GM19351 (cell line): ENCODE measurements around the gene SNX15.
"Not testable (repeated sequence)": the region's sequence is repeated elsewhere in the genome, so short reads cannot be mapped to it uniquely, and the experiment has no call there.

ENCODE experiments used
- ATAC-seq: cut with Tn5 transposase; IDR thresholded peaks from one replicate; pipeline ENCODE4 v1.9.1; 2021; ENCODE audit warnings: mild to moderate bottlenecking, moderate library complexity; ENCODE audit not compliant: unreplicated experiment

The SNX15 gene

GRCh38 chr11:65014726-65015227 lies 12.5 kb upstream of the SNX15 start:
- ATAC-seq, result no peak

DNA sequence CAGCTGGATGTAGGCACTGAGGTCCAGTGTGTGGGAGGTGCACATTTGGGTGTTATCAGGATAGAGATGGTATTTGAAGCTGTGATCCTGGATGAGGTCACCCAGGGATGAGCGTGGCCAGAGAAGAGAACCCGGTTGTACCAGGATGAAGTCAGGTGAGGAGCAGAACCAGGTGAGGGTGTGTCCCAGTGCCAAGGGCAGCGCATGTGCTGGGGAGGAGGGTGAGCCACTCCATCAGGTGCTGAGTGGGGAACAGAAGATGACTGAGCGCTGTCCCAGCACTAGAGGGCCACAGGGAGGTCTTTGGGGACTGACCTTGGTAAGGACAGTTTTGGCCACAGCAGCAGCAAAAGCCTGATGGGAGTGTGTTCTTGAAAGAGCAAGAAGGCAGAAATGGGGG lies 10.5 kb upstream of the SNX15 start:
- no peak for ATAC-seq

DNA sequence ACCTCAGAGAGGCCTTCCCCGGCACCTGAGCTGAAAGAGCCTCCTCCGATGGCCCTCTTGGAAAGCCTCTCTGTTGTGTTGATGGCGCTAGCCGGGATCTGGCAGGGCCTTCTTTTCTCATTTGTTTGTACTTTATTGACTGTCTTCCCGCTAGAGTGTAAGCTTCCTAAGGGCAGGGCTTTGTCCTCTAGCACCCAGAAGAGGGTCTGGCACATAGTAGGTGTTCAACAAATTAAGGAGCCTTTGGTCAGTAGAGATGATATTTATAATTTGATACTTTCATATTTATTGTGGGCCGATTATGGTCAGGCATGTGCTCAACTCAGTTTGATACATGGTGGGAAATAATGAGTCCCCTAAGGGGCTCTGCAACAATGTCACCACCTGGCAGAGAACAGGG lies 9.3 kb upstream of the SNX15 start:
- ATAC-seq, result no peak

GRCh38 chr11:65019824-65020223 lies 7.4 kb upstream of the SNX15 start:
- no peak for ATAC-seq

DNA sequence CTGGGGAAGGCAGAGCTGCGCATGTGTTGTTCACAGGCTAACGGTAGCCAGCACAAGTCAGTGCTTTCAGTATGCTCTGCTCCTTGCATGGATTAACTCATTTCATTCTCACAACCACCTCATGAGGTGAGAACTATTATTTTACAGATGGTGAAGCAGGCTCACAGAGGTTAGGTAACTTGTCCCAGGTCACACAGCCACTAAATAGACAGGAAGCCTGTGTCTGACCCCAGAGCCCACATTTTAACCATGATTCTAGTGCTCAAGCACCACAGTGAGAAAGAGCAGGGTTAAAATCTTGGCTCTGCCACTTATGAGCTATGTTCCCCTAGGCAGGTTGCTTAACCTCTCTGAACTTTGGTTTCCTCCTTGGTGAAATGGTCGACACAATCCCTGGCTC lies 6.2 kb upstream of the SNX15 start:
- no peak for ATAC-seq

GRCh38 chr11:65021509-65021908 lies 5.7 kb upstream of the SNX15 start:
- no peak for ATAC-seq

DNA sequence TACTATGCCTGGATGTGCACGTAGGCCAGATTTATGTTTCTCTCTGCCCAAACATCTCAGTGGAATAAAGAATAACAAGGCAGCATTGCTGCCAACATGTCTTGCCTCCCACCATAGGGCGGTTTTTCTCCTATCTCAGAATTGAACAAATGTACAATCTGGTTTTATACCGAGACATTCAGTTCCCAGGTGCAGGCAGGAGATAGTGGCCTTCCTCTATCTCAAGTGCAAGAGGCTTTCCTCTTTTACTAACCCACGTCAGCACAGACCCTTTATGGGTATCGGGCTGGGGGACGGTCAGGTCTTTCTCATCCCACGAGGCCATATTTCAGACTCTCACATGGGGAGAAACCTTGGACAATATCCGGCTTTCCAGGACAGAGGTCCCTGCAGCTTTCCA lies 3.7 kb upstream of the SNX15 start:
- not testable (repeated sequence) for ATAC-seq

DNA sequence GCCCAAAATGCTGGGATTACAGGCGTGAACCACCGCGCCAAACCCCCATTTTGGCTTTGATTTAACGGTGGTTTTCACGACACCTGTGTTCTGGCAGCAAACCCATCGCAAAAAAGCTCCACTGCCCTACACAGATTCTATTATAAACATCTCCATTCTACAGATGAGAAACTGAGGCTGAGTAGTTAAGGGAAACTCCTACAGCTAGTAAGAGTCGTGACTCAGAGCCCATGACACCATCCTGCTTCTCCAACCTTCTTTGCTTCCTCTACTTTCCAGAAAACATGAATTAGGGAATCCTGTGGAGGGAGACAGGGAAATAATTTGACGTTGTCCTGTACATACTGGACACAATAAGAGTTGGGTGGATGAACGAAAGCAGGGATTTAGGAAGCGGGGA lies 429 bp upstream of the SNX15 start:
- ATAC-seq, result no peak

DNA sequence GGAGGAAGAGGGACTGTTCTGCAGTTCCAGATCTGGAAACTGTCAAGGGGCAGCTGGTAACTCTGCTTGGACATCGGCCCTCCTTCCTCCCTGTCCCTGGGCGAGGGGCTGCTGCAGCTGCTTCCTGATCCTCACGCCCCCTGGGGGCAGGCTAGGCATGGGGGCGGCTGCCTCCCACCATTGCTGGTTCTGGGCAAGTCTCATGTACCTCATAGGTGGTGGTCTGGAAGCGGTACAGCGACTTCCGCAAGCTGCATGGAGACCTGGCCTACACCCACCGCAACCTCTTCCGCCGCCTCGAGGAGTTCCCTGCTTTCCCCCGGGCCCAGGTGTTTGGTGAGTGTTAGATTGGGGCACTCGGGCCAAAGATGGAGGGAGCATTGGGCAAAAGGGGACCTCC lies 5.0 kb downstream of the SNX15 start:
- ATAC-seq, result no peak

DNA sequence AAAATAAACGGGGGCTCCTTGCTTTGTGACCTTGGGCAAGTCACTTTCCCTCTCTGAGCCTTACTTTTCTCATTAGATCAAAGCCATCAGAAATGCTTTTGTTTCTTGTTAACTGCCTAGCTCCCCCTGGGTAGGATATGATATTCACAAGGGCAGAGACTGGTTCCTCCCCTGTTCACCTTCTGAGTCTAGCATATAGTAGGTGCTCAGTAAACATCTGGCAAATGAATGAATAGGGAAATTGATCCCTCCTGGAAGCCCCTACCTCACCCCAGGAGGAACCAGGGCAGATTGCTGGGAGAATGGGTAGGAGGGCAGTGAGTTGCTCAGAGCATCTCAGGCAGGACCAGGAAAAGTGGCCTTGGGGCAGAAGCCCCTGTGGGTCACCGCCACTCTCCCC lies 7.2 kb downstream of the SNX15 start:
- ATAC-seq, result no peak

DNA sequence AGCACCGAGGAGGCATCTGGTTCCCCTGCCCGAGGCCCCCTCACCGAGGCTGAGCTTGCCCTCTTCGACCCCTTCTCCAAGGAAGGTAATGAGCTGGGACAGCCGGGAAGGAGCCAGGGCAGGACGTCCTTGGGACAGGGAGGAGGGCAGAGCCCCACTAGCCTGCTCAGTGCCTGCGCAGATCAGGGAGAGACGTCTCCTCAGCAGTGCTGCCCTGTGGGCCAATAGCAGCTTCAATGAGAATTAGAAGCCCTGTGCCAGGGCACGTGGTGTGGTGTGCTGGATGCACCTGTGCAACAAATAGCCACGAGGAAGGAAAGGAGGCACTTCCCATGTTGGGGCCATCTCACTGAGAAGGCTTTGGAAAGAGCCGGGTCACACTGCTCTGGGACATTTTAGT lies 8.3 kb downstream of the SNX15 start:
- ATAC-seq, result no peak

GRCh38 chr11:65036931-65037330 lies 9.7 kb downstream of the SNX15 start:
- no peak for ATAC-seq

GRCh38 chr11:65040520-65040846 lies 13.2 kb downstream of the SNX15 start:
- ATAC-seq, result no peak

GRCh38 chr11:65040847-65041622 lies 13.8 kb downstream of the SNX15 start, which contains the start of gene SAC3D1:
TSS of gene SAC3D1 (plus strand) at chr11:65041210. CDS start at chr11:65041293, 83 bp downstream.
- ATAC-seq, result peak; percentile 86

- no peak for ATAC-seq
These were observed 15.7 kb downstream of the SNX15 start for GRCh38 chr11:65042891-65043290.

- ATAC-seq, result no peak
These were observed 16.8 kb downstream of the SNX15 start for GRCh38 chr11:65043881-65044501.

DNA sequence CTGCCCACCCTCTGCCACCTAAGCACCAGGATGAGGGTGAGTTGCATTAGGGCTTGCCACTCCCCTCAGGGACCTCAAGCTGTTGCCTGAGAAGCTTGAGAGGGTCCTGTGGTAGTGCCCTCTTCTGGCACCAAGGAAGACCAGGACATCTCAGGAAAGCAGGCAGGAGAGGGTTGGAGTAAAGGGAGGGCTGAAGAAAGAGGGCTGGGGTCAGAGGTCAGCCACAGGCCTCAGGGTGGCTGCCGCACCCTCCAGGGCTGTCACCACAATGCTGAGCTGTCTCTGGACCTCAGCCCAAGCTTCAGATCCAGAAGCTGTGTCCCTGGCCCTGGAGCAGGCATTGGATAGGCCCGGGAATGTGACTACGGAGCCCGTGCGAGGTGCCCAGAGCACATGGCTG lies 17.8 kb downstream of the SNX15 start:
- no peak for ATAC-seq

- ATAC-seq, result no peak
These were observed 18.5 kb downstream of the SNX15 start for GRCh38 chr11:65045728-65046127.

DNA sequence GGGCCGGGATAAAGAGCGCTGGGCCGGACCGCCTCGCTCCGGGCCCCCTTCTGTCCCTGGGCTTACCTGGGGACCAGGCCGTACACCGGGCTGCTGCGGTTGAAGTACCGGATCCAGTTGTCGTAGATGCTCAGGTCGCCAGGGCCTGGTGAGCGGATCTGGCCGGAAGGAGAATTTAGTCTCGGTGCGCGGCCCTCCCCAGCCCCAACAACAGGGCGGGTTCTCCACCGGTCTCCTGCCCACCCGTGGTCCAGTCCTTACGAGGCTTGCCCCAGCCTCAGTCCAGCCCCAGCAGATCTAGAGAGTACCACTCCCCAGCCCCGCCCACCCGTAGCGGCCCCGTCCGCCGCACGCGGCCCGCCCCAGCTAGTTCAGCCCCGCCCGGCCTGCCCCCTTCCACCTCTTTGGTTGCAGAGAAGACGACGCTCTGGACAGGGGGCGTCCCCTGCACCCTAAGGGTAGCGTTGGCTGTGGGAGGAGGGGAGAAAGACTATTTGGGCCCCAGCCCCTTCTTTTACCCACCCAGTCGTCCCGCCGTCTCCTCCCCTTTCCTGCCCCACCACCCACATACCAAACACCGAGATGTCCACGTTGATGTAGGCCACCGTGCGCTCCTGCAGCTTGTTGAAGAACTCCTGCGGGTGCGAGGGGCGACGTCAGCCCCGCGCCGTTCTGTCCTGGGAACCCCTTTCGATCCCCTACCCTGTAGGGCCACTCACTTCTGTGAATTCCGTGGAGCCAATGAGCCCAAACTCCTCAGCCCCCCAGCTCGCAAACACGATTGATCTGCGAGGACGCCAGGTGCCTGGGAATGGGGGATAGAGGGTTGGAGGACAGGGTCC lies 20.6 kb downstream of the SNX15 start:
- ATAC-seq, result no peak

GRCh38 chr11:65051398-65051858 lies 24.2 kb downstream of the SNX15 start:
- no peak for ATAC-seq

DNA sequence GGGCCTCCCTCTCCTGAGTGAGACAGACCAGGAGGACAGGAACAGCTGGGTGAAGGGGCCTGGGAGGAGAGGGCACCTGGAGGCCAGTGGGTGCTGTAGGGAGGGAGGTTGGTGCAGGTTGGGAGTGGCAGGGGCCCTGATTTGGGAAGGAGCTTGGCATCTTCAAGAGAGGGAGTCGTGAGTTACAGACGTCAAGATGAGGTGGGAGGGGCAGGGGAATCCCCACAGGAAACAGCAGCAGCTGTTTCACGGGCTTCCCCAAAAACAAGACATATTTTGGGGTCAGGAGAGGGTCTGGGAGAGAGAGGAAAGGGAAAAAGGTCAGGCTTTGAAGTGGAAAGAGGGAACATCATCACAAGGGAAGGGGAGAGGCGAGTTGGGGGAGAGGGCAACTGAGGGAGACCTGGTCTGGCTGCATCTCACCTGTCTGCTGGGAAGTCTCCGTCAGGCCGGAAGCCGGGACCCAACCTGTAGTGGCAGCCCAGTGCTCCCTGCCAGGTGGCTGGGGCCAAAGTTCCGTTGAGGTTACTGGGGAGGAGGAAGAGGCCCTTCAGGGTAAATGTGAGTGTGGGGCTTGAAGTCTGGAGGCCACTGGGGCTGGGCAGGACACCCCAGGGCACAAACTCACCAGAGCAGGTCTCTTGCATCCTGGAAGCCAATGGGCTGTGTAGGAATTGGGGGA lies 26.7 kb downstream of the SNX15 start:
- no peak for ATAC-seq
